NOMO-1 treated with dmso at 0.1 percent for 144 hours (cell line): ENCODE measurements around the gene STX16.
"Not testable (repeated sequence)": the region's sequence is repeated elsewhere in the genome, so short reads cannot be mapped to it uniquely, and the experiment has no call there.

Experiments
- DNase-seq: peaks from one replicate; lab custom pipeline; 2025; ENCODE audit not compliant: unreplicated experiment; lab: John Stamatoyannopoulos, UW

The STX16 gene

GRCh38 chr20:58635279-58635665 is 15.8 kb upstream of the STX16 start:
- DNase-seq, result no peak

GRCh38 chr20:58636396-58636982 is 14.6 kb upstream of the STX16 start:
- no peak for DNase-seq

- DNase-seq, result no peak
These were observed 14.1 kb upstream of the STX16 start for GRCh38 chr20:58636983-58637421.

GRCh38 chr20:58637466-58638213 is 13.4 kb upstream of the STX16 start:
- DNase-seq, result no peak

GRCh38 chr20:58638467-58639181 is 12.5 kb upstream of the STX16 start:
- DNase-seq, result no peak

GRCh38 chr20:58639182-58640146 is 11.6 kb upstream of the STX16 start:
- DNase-seq, result no peak

- no peak for DNase-seq
These were observed 10.6 kb upstream of the STX16 start for GRCh38 chr20:58640446-58640845.

GRCh38 chr20:58642441-58642840 is 8.6 kb upstream of the STX16 start:
- DNase-seq, result no peak

- not testable (repeated sequence) for DNase-seq
These were observed 8.2 kb upstream of the STX16 start for GRCh38 chr20:58642896-58643295.

- no peak for DNase-seq
These were observed 5.6 kb upstream of the STX16 start for GRCh38 chr20:58645412-58645968.

GRCh38 chr20:58646257-58646656 is 4.8 kb upstream of the STX16 start:
- no peak for DNase-seq

- DNase-seq, result no peak
These were observed 4.4 kb upstream of the STX16 start for GRCh38 chr20:58646703-58647102.

GRCh38 chr20:58647162-58647795 is 3.8 kb upstream of the STX16 start:
- no peak for DNase-seq

GRCh38 chr20:58647796-58648501 is 3.1 kb upstream of the STX16 start:
- no peak for DNase-seq

- DNase-seq, result not testable (repeated sequence)
These were observed 2.6 kb upstream of the STX16 start for GRCh38 chr20:58648502-58648825.

- no peak for DNase-seq
These were observed 1.5 kb upstream of the STX16 start for GRCh38 chr20:58649288-58650180.

GRCh38 chr20:58650181-58650775 is 805 bp upstream of the STX16 start:
- no peak for DNase-seq

GRCh38 chr20:58651559-58651945 is 469 bp downstream of the STX16 start:
- DNase-seq, result no peak
